Lung microvascular endothelial cell (primary cell): ENCODE measurements around the gene BTG1. TPM values are rescaled to one million over a fixed set of nuclear protein-coding genes. Genes with fewer than 3 reads are reported as not detected.
A peak's percentile ranks its signal among the peaks of the same experiment; 100 is the strongest.

ENCODE experiments used
- DNase-seq, 2 donors: peaks; one replicate each; pipeline versions ENCODE4 v3.0.0 to v3.0.0-alpha.2; 2010; ENCODE audit warnings: low read depth in 2 of 2
- total RNA-seq: library from RNA; depleted of rRNA; stranded (reverse); fragments of >200 nt; gene quantifications from 2 replicates; pipeline ENCODE4 v1.2.1, GENCODE V29; 2014

The BTG1 gene
- total RNA-seq, 1 donor from 2014 or later, result 27.8 TPM

GRCh38 chr12:92133795-92134637, 11.6 kb downstream of the BTG1 start:
- DNase-seq, result peak in 1 of 2 donors; percentile 14

- peak in 1 of 2 donors; percentile 18 for DNase-seq
Observed at GRCh38 chr12:92133171-92133570, 12.5 kb downstream of the BTG1 start.

GRCh38 chr12:92132288-92132687, 13.4 kb downstream of the BTG1 start:
- DNase-seq, result no peak

GRCh38 chr12:92130999-92131398, 14.6 kb downstream of the BTG1 start:
- no peak for DNase-seq

- no peak for DNase-seq
Observed at GRCh38 chr12:92129609-92130008, 16.0 kb downstream of the BTG1 start.

GRCh38 chr12:92128612-92129011, 17.0 kb downstream of the BTG1 start:
- no peak for DNase-seq

GRCh38 chr12:92124689-92125029, 21.0 kb downstream of the BTG1 start:
- no peak for DNase-seq

- DNase-seq, result no peak
Observed at GRCh38 chr12:92123780-92124688, 21.6 kb downstream of the BTG1 start.

- no peak for DNase-seq
Observed at GRCh38 chr12:92122941-92123779, 22.5 kb downstream of the BTG1 start.

GRCh38 chr12:92121826-92122225, 23.8 kb downstream of the BTG1 start:
- no peak for DNase-seq

GRCh38 chr12:92118826-92119536, 26.7 kb downstream of the BTG1 start:
- DNase-seq, result no peak

- DNase-seq, result no peak
Observed at GRCh38 chr12:92114834-92115233, 30.8 kb downstream of the BTG1 start.

- DNase-seq, result no peak
Observed at GRCh38 chr12:92111256-92111655, 34.4 kb downstream of the BTG1 start.

GRCh38 chr12:92110083-92110640, 35.5 kb downstream of the BTG1 start:
- DNase-seq, result no peak

GRCh38 chr12:92109613-92110012, 36.0 kb downstream of the BTG1 start:
- DNase-seq, result no peak

- no peak for DNase-seq
Observed at GRCh38 chr12:92108651-92109050, 37.0 kb downstream of the BTG1 start.

- DNase-seq, result no peak
Observed at GRCh38 chr12:92107621-92108131, 38.0 kb downstream of the BTG1 start.

- no peak for DNase-seq
Observed at GRCh38 chr12:92107094-92107493, 38.6 kb downstream of the BTG1 start.

GRCh38 chr12:92105676-92106075, 40.0 kb downstream of the BTG1 start:
- no peak for DNase-seq

GRCh38 chr12:92105110-92105509, 40.5 kb downstream of the BTG1 start:
- no peak for DNase-seq
